Kidney epithelial cell (primary cell): ENCODE results near the gene MLIP. TPM values are rescaled to one million over a fixed set of nuclear protein-coding genes. Genes with fewer than 3 reads are reported as not detected.

Source experiments
- DNase-seq: peaks from one replicate; pipeline ENCODE4 v3.0.0-alpha.2; 2010; ENCODE audit warnings: low read depth
- H3K27me3 ChIP-seq: 2 replicates; pipeline ENCODE4 v1.6.0; 2011; ENCODE audit warnings: low read length; ENCODE audit not compliant: control insufficient read depth, insufficient read depth
- H3K36me3 ChIP-seq: 2 replicates; pipeline ENCODE4 v1.5.1; 2011; ENCODE audit warnings: low read length; ENCODE audit not compliant: control insufficient read depth, insufficient read depth
- H3K4me3 ChIP-seq: 2 replicates; pipeline ENCODE4 v1.5.1; 2011; ENCODE audit warnings: low read depth, mild to moderate bottlenecking, control low read depth, low read length
- CTCF ChIP-seq: IDR thresholded peaks from 2 replicates; pipeline ENCODE4 v1.5.1; 2011; ENCODE audit warnings: mild to moderate bottlenecking, moderate library complexity, low read length, control low read depth, inconsistent platforms; ENCODE audit not compliant: insufficient read depth, poor library complexity, severe bottlenecking
- total RNA-seq: library from RNA; depleted of rRNA; stranded (reverse); fragments of >200 nt; gene quantifications from 2 replicates; pipeline ENCODE4 v1.2.3, GENCODE V29; 2015

The MLIP gene
- total RNA-seq, 1 donor from 2014 or later: not detected

- DNase-seq: no peak
- Histone ChIP-seq H3K36me3 (no peaks in the 10 kb centered on the region), H3K4me3 (no peak overlapping the region), H3K27me3 (no peaks in the 10 kb centered on the region)
- TF ChIP-seq CTCF: no peak
These were observed 28.0 kb upstream of the MLIP start for GRCh38 chr6:54083287-54083686.

GRCh38 chr6:54084231-54084630 lies 27.0 kb upstream of the MLIP start:
- no peak for TF ChIP-seq CTCF
- no peak for DNase-seq
- Histone ChIP-seq H3K36me3 (no peaks in the 10 kb centered on the region), H3K4me3 (no peak overlapping the region), H3K27me3 (no peaks in the 10 kb centered on the region)

GRCh38 chr6:54085047-54085446 lies 26.2 kb upstream of the MLIP start:
- Histone ChIP-seq H3K4me3 (no peak overlapping the region), H3K36me3 (no peaks in the 10 kb centered on the region), H3K27me3 (no peaks in the 10 kb centered on the region)
- DNase-seq: no peak
- TF ChIP-seq CTCF: no peak

- Histone ChIP-seq H3K27me3 (no peaks in the 10 kb centered on the region), H3K36me3 (no peaks in the 10 kb centered on the region), H3K4me3 (no peak overlapping the region)
- no peak for TF ChIP-seq CTCF
- no peak for DNase-seq
These were observed 25.7 kb upstream of the MLIP start for GRCh38 chr6:54085541-54085940.

- H3K27me3 ChIP-seq: no peaks in the 10 kb centered on the region
- no peaks in the 10 kb centered on the region for H3K36me3 ChIP-seq
- no peak overlapping the region for H3K4me3 ChIP-seq
- no peak for TF ChIP-seq CTCF
- no peak for DNase-seq
These were observed 24.8 kb upstream of the MLIP start for GRCh38 chr6:54086439-54086838.

GRCh38 chr6:54087721-54088120 lies 23.5 kb upstream of the MLIP start:
- no peak overlapping the region for H3K4me3 ChIP-seq
- TF ChIP-seq CTCF: no peak
- no peaks in the 10 kb centered on the region for H3K27me3 ChIP-seq
- no peaks in the 10 kb centered on the region for H3K36me3 ChIP-seq
- DNase-seq: no peak
